NCI-H1092 treated with DMSO at 0.1 percent for 48 hours (cell line): ENCODE data around the gene GJC3.
A peak's percentile ranks its signal among the peaks of the same experiment; 100 is the strongest.
"Not testable (repeated sequence)": the region's sequence is repeated elsewhere in the genome, so short reads cannot be mapped to it uniquely, and the experiment has no call there.

Experiments used
- DNase-seq: peaks from one replicate; lab custom pipeline; 2025; lab: John Stamatoyannopoulos, UW

The GJC3 gene

GRCh38 chr7:99929730-99930053 lies 272 bp upstream of the GJC3 start:
- DNase-seq, result no peak

- DNase-seq, result no peak
Observed at GRCh38 chr7:99928188-99928587, 1.2 kb downstream of the GJC3 start.

GRCh38 chr7:99927536-99927935 lies 1.9 kb downstream of the GJC3 start:
- DNase-seq, result no peak

GRCh38 chr7:99926321-99926720 lies 3.1 kb downstream of the GJC3 start:
- DNase-seq, result no peak

- DNase-seq, result no peak
Observed at GRCh38 chr7:99923200-99923599, 6.2 kb downstream of the GJC3 start.

GRCh38 chr7:99920149-99920548 lies 9.3 kb downstream of the GJC3 start:
- DNase-seq, result peak; percentile 4

GRCh38 chr7:99919814-99920112 lies 9.7 kb downstream of the GJC3 start:
- no peak for DNase-seq

GRCh38 chr7:99918959-99919813 lies 10.2 kb downstream of the GJC3 start, which contains the start of gene TRIM4:
Gene TRIM4, minus strand, starts transcription at chr7:99919530. Its CDS starts 129 bp downstream, at chr7:99919401.
- DNase-seq, result peak; percentile 94

GRCh38 chr7:99910976-99911375 lies 18.4 kb downstream of the GJC3 start:
- DNase-seq, result no peak

- DNase-seq, result no peak
Observed at GRCh38 chr7:99901581-99901980, 27.8 kb downstream of the GJC3 start.

- DNase-seq, result no peak
Observed at GRCh38 chr7:99899830-99900519, 29.4 kb downstream of the GJC3 start.

- DNase-seq, result no peak
Observed at GRCh38 chr7:99898836-99899235, 30.6 kb downstream of the GJC3 start.

GRCh38 chr7:99898023-99898357 lies 31.4 kb downstream of the GJC3 start:
- no peak for DNase-seq

- DNase-seq, result no peak
Observed at GRCh38 chr7:99897322-99898022, 31.9 kb downstream of the GJC3 start.

- DNase-seq, result no peak
Observed at GRCh38 chr7:99894738-99895137, 34.7 kb downstream of the GJC3 start.

- DNase-seq, result no peak
Observed at GRCh38 chr7:99893280-99893679, 36.1 kb downstream of the GJC3 start.

GRCh38 chr7:99890348-99890747 lies 39.1 kb downstream of the GJC3 start:
- DNase-seq, result not testable (repeated sequence)

- not testable (repeated sequence) for DNase-seq
Observed at GRCh38 chr7:99888366-99888765, 41.1 kb downstream of the GJC3 start.

GRCh38 chr7:99881370-99881769 lies 48.0 kb downstream of the GJC3 start:
- no peak for DNase-seq

- DNase-seq, result no peak
Observed at GRCh38 chr7:99876933-99877332, 52.5 kb downstream of the GJC3 start, which contains the start of gene OR2AE1. Gene OR2AE1, minus strand, starts transcription at chr7:99877033. Its CDS starts 0 bp downstream, at chr7:99877033.

- no peak for DNase-seq
Observed at GRCh38 chr7:99876491-99876890, 52.9 kb downstream of the GJC3 start.
